ENCODE results near the gene NUPR2.

GRCh38 chr7:56125831-56126230 lies 9.6 kb upstream of the NUPR2 start:
- TF ChIP-seq POLR2A (IDR thresholded peaks at IDR 0.05) = no peak
- no peak for TF ChIP-seq CTCF (IDR thresholded peaks at IDR 0.05)
- no peak for TF ChIP-seq POLR2AphosphoS5 (IDR thresholded peaks at IDR 0.05)
- no peak for TF ChIP-seq EP300 (IDR thresholded peaks at IDR 0.05; ENCODE audit: low read depth)

Data from transverse colon (tissue), 4 donors.